ENCODE measurements around the gene CRBN.

The CRBN gene

DNA sequence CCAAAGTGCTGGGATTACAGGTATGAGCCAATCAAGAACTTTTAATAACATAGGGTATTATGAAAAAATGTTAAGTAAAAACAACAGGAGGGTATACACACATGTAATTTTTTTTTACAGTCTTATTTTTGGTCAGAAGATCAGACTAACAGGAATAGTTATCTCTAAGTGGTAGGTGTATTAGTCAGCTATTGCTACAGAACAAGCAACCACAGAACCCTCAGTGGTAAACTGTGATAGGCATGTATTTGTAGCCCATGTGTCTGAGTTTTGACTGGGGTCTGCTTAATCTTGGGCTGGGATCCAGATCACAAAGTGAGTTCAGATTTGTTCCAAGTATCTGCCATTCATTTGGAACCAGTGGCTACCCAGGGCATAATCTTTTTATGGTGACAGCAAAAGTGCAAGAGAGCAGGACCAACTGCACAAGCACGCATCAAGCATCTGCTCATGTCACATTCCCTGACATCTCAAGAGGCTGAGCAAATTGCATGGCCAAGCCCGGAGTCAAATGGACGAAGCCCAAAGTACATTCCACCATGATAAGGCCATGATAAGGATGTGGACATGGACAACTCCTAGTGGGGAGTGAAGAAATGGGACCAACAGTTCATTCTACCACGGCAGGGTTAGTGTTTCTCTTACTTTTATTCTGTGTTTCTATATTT lies 66.3 kb downstream of the CRBN start:
- in situ Hi-C loops (cut with MboI; ENCODE audit: low sequenced_read_pairs), result no loop called here

DNA sequence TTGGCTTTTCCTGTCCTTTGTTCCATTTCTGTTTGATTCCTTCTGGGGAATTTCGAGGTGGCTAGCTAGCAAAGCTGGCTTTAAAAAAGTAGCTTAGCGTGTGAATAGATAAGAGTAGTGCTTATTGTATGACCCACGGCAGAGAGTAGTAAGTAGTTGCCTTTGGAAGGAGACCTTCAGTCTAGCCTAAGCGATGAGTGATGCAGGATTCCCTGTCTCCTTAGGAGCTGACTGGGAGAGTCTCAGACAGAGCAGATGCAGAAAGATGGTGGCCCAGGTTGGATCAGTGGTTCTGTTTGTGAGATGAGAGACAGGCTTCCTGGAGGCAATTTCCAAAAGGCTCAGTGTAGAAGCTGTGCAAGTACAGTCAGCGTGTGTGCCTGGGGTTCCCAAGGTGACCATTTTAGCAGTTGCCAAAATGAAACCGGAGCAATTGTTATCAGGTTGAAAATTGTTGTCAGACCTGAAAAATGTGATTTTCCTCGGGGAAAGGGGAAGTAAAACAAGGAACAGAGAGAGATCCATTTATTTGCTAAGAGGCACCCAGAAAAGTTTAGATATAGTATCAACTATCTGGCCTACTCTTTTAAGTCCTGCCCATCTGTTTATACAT lies 68.6 kb downstream of the CRBN start:
- in situ Hi-C loops (cut with MboI; ENCODE audit: low sequenced_read_pairs), result no loop called here

DNA sequence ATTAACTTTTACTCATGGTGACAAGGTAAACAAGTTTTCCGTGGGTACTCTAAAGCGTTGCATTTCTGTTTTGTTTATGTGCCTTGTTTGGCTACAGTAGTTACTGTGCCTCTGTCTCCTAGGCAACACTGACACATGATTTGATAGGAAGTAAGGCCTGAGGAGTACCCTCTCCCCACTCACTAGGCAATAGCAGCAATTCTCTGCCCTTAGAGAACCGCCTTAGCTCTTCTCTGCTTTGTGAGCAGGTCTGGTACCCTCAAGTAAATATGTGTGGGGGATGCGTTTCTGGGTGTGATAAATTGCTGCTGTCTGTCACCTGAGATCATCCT lies 69.2 kb downstream of the CRBN start, which contains the start of gene IL5RA:
Gene IL5RA (minus strand): TSS at position 76 of the 332 bp plus-strand sequence. CDS start 5,390 bp downstream, outside the sequence.
- in situ Hi-C loops (cut with MboI; ENCODE audit: low sequenced_read_pairs), result no loop called here

DNA sequence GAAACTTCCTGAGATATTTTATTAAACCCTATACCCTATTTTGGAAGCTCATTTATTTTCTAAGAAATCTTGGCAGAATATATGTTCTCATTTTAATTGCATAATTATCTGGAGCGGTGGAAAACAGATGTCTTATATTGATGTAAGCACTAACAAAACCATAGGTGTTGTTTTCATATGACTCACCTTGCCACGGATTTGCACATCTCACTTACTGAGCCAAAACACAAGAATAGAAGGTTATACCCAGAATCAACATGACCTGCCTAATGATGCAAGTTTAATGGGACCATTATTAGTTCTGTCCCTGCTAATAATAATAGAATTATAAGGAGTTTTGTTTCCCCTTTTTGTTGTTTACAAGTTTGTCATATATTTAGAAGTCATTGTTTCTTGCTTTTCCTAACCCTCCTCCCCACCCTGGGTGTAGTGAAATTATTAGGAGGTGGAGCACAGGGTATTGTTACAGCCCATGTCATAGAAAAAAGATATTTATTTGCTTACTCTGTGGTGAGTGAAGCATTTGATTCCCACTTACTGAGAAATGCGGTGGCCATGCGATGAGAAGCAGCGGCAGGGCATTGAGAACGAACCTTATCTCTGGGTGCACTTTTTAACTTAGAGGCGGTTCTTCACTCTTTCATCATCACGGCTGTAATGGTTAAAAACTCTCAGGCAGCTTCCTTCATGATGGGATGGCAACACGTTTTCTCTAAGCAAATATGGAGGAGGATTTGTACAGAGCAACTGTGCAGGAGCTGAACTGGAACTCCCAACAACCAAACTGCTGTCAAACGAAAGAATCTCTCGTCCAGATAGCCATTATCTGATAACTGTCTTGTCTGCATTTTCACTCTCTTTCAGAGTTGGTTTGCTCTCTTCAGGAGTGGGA lies 69.8 kb downstream of the CRBN start:
- in situ Hi-C loops (cut with MboI; ENCODE audit: low sequenced_read_pairs), result no loop called here

DNA sequence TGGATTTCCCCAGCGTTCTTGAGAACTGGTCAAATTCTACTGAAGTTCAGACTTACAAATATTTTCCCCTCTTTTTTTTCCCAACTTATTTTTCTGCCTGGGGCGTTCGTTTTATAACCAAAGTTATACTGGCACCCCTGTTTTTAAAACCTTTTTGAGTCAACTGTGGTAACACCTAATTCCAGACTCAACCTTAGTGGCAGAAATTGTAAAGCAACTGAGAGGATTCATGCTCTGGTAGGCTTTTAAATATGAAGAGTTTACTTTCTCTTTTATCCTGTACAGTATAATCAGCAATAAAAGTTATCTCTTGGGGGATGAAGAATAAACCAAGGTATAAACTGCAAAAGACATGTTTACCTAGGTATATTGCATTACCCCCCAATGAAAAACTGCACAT lies 71.6 kb downstream of the CRBN start:
- in situ Hi-C loops (cut with MboI; ENCODE audit: low sequenced_read_pairs), result no loop called here

DNA sequence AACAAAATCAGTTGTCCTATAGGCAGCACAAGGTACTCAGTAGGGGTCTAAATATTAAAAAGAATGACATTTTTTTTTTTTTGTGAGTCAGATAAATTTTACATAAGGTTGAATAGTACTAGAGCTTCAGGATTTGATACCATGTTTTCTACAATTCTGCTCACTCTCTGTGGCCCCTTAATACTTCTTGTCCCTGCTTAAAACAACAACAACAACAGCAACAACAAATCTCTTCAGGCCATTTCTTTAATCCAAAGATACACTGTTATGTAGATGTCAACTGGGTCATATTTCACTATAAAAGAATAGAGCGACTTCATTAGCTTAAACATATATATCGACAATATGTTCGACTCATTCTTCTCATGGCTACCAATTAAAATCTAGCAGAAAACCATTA lies 72.3 kb downstream of the CRBN start:
- in situ Hi-C loops (cut with MboI; ENCODE audit: low sequenced_read_pairs), result no loop called here

DNA sequence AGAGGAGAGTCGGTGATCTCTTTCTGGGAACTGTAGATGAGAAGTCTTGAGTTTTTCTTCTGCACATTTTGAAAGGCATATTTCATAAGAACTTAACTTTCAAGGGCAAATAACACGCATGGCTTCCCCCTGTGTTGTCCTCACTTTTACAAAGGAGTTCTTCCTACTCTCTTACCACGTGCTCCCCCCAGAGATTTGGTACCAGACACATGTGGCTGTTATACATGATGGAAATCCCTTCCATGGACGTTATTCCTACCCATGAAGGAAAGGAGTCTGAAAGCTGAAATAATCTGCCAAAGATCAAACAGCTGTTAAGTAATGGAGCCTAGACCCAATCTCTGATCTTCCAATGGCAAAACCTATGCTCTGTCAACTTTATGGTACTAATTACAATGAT lies 73.7 kb downstream of the CRBN start:
- in situ Hi-C loops (cut with MboI; ENCODE audit: low sequenced_read_pairs), result no loop called here

DNA sequence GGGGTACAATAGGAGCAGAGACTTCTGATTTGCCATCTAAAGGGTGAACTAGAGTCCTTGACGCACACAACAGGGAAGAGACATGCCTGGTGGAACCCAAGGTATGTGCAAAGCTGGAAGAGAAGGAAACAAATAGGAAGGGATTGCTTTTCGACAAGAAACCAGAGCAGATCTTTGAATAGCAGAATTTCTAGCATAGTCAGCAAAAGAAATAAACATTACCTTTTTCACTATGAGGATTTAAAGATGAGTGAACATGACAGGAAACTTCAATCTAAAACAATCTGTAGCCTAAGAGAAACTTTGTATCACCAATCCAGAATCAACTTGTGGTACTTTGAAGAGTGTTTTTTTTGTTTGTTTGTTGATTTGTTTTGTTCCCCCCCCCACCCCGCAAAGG lies 74.2 kb downstream of the CRBN start:
- in situ Hi-C loops (cut with MboI; ENCODE audit: low sequenced_read_pairs), result no loop called here

DNA sequence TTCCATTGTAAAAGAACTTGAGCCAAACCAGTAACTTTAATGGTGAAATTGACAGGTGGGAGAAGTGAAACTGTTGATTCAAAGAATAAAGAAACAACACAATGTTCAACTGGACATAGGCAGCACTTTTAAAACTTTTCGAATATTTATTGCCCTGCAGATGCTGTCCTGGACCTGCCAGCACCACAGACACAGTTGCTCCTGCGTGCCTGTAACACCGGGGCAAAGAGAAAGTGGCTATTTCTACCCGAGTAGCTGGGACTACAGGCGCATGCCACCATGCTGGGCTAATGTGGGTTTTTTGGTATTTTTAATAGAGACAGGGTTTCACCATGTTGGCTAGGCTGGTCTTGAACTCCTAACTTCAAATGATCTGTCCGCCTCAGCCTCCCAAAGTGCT lies 76.7 kb downstream of the CRBN start:
- in situ Hi-C loops (cut with MboI; ENCODE audit: low sequenced_read_pairs), result no loop called here

DNA sequence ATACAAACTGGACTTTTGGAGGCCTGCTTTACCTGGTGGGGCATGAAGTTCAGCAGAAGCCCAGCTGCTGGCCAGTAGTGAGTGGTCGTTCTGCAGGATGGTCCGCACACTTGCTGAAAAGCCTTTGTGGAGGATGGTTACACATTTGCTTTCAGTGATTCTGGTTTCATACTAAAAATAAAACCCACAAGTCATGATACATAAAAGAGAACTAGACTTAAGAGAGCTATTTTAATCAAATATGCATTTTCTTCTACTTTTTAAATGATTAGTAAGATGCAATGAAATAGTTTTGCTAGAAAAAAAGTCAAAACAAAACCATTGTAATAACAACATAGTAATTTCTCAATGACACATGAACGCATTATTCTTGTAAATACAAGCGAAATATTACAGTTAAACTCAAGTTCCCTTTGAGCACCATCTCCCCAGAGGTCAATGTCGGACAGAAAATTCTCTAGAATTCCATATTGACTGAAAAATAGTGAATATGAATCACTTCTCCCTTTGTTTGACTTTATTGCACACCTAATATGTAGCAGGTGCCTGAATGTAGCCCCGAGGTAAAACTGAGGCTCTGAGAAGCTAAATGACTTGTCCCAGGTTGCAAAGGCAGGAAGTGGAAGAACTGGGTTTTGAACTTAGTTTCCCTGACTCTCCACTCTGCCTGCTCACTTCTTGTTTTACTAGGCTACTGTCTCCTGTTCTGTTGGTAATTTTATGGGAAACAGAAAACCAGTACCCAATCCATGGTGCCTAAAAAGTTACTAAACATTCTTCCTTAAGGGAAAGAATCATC lies 77.6 kb downstream of the CRBN start:
- in situ Hi-C loops (cut with MboI; ENCODE audit: low sequenced_read_pairs), result no loop called here
